HEK293 (cell line): ENCODE results near the gene PPP2R2B.

ENCODE experiments used
- CTCF ChIP-seq: fragments of 450-650 bp; formaldehyde crosslinking; IDR thresholded peaks from 2 replicates; pipeline ENCODE4 v1.5.1; 2016; ENCODE audit warnings: missing biosample characterization, missing genetic modification characterization
- PBX3 ChIP-seq: sonication (generic); formaldehyde crosslinking; IDR thresholded peaks from 2 replicates; pipeline ENCODE4 v1.8.1; 2022; ENCODE audit warnings: mild to moderate bottlenecking, moderate library complexity, missing genetic modification reagents
- REPIN1 ChIP-seq: fragments of 450-650 bp; formaldehyde crosslinking; IDR thresholded peaks from 2 replicates; pipeline ENCODE4 v1.5.1; 2017; ENCODE audit warnings: missing biosample characterization, missing genetic modification characterization, low read depth
- ZFP41 ChIP-seq: fragments of 450-650 bp; formaldehyde crosslinking; IDR thresholded peaks from 2 replicates; pipeline ENCODE4 v1.5.1; 2016; ENCODE audit warnings: missing biosample characterization, missing genetic modification characterization, borderline replicate concordance
- ZNF398 ChIP-seq: fragments of 450-650 bp; formaldehyde crosslinking; IDR thresholded peaks from 2 replicates; pipeline ENCODE4 v1.5.1; 2017; ENCODE audit warnings: missing biosample characterization, missing genetic modification characterization
- ZNF560 ChIP-seq: fragments of 450-650 bp; formaldehyde crosslinking; IDR thresholded peaks from 2 replicates; pipeline ENCODE4 v1.5.1; 2017; ENCODE audit warnings: missing biosample characterization, missing genetic modification characterization, borderline replicate concordance

- TF ChIP-seq CTCF (tag by site-specific recombination) (no peak), PBX3 (CRISPR knock-in tag) (no peak), ZFP41 (no peak), ZNF560 (tag by site-specific recombination) (no peak), ZNF398 (tag by site-specific recombination) (no peak), REPIN1 (tag by site-specific recombination) (no peak)
Observed at GRCh38 chr5:146644831-146645230, 233.7 kb downstream of the PPP2R2B start.
